ENCODE results near the gene PRKAB2.
"Not testable (repeated sequence)": the region's sequence is repeated elsewhere in the genome, so short reads cannot be mapped to it uniquely, and the experiment has no call there.

The PRKAB2 gene

DNA sequence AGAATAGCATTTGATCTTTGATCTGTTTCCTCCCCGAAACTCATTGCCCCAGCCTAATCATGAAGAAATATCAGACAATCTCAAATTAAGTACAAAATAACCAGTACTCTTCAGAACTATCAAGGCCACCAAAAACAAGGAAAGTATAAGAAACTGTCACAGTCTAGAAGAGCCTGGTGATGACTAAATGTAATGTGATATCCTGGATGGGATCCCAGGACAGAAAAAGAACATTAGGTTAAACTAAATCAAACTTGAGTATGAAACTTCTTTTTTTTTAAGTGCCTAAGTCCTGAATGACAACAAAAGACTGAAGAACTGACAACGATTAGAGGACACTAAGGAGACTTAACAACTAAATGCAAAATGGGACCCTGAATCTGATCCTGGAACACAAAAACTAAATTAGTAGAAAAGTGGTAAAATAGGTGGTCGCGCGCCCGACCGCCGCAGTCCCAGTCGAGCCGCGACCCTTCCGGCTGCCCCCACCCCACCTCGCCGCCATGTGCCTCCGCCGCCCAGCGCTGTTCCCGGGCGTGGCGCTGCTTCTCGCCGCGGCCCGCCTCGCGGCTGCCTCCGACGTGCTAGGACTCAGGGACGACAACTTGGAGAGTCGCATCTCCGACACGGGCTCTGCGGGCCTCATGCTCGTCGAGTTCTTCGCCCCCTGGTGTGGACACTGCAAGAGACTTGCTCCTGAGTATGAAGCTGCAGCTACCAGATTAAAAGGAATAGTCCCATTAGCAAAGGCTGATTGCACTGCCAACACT is 5.5 kb upstream of the PRKAB2 start:
- DNase-seq, result peak in 2 of 10 donors; percentile 5 to 78
- intact Hi-C loops (cut with DNase I), result no loop called here

DNA sequence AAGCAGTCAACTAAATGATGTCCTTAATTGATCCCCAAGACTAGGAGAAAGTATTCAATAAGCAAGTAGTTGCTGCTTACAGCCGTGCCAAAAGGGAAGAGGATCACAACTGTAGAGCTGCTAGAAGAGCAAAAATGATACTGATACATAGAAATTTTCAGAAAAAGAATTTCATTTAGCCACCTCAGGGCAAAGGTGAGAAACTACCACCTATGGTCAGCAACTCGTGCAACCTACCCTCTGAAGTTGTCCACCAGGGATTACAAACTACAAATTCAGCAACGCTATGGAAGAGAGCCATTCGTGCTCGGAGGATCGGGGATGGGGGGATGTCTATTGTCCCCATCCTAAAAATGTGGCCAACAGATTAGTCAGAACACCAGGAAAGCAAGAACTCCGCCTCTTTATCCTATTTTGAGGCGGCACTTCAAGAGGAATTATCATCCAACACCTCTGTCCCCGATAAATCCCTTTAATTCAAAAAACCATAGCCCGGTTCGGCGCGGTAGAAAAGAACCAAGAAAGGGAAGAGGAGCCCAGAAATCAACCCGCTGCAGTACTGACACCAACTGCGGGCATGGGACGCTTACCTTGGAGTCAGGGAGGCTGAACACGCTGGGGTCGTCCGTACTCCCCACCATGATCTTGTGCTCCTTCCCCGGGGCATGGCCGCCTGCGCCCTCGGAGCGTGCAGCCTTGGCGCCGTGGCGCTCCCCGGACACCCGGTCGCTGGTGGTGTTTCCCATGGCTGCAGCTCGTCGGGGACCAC is 687 bp downstream of the PRKAB2 start:
- DNase-seq, result peak in 1 of 10 donors; percentile 37
- intact Hi-C loops (cut with DNase I), result loop anchor here (1.0 kb wide), 1 partner anchor 71 kb away; the partner anchor contains the start of gene CHD1L

DNA sequence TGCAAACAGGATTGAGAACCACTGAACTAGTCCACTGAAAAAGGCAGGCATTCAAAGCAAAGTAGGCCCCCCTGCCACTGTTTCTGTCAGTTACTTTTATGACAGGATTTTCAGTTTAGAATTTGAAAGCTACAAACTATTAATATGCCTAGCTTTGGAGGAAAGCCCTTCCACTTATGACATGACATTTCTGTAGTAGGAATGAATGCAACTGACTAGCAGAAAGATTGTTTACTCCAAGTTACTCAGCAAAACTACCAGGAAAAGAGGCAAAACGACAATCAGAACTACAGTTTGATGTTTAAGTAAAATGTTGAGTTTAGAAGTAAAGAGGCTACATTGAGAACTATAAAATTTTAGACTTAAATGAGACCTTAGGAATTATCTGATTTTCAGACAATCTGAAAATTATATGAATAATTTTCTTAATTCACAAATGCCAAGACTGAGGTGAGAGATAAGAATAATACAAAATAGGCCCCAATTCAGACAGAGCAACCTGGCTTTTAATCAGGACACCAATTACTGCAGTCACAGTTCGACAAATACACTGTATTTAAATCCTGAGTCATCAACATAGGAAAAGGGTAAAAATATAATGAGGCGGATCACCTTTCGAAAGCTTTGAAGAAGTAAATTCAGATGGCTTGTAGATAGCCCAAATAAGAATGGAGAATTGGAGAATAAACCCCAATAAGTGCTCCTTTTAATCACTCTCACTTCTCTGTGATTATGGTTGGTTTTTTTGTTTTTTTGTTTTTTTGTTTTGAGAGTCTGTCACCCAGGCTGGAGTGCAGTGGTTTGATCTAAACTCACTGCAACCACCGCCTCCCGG is 2.2 kb downstream of the PRKAB2 start:
- intact Hi-C loops (cut with DNase I), result no loop called here
- DNase-seq, result no peak

DNA sequence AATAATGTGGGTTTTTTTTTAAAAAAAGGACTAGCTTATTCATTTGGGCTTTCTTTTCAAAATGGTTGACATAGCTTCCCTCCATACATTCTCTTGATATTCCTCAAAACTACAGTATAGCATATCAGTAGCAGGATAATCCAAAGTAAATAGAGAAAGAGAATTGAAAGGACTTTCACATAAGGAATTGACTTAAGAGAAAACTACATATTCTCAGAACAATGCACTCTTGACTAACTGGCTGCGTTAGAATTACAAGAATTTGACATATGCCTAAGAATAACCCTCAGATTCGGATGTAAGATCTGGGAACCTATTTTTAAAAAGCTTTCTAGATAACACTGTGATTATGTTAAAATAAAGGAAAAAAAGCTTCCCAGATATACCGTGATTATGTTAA is 3.1 kb downstream of the PRKAB2 start:
- no peak for DNase-seq
- intact Hi-C loops (cut with DNase I), result no loop called here

DNA sequence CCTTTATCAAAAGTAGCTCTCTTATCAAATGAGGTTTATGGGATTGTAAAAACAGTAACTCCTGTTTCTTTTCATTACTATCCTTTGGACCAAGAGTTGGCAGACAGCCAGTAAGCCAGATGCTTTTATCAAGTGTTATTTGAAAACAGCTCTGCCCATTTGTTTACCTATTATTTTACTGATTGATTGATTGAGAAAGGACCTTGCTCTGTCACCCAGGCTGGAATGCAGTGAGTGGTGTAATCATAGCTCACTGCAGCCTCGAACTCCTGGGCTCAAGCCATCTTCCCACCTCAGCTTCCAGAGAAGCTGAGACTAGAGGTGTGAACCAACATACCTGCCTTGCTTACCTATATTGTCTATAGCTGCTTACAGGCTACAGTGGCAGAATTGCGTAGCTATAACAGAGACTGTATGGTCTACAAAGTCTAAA is 3.6 kb downstream of the PRKAB2 start:
- intact Hi-C loops (cut with DNase I), result no loop called here
- DNase-seq, result no peak

DNA sequence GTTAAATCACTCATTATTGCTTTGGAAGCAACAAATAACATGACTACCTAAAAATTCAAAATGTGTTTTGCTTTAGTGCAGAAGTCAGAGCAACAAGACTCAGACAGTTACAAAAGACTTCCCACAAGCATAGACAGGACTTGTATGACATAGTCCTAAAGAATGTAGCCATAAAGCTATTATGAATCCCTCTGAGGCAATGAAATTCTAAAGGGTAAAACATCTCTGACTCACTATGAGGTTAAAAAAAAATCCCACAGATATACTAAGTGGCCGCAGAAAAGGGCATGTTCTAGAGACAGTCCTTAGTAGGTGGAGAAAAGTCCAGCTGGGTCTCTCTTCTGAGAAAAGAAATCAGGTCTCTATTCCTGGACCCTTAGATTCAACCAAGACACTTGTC is 4.9 kb downstream of the PRKAB2 start:
- intact Hi-C loops (cut with DNase I), result no loop called here
- DNase-seq, result no peak

DNA sequence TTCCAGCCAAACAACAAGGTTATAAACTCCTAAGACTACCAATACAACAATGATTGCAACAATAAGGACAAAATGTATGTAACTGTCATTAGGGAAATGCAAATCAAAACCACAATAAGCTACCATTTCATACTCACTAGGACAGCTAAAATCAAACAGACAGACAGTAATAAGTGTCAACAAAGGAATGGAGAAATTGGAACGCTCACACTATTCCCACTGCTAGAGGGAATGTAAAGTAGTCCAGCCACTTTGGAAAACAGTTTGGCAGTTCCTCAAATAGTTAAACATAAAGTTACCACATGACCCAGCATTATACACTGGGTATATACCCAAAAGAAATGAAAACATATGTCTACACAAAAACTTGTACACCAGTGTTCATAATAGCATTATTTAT is 9.3 kb downstream of the PRKAB2 start:
- intact Hi-C loops (cut with DNase I), result no loop called here
- no peak for DNase-seq

DNA sequence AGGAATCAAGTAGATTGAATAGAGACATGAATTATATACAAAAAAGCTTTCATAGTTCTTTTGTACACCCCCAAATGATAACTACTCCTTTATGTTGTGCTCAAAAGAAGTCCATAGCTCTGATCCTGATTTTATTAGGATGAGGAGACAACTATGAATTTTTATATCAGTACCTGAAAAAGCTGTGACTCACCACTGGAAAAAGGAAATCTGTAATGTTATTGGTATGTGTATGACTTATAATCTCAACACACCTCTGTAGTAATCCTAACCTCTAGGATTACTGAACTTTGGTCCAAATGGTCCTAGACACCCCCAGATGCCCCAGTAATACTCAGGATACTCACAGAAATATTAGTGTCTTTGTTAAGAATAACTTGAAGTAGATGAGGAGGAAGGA is 10.2 kb downstream of the PRKAB2 start:
- intact Hi-C loops (cut with DNase I), result no loop called here
- no peak for DNase-seq

DNA sequence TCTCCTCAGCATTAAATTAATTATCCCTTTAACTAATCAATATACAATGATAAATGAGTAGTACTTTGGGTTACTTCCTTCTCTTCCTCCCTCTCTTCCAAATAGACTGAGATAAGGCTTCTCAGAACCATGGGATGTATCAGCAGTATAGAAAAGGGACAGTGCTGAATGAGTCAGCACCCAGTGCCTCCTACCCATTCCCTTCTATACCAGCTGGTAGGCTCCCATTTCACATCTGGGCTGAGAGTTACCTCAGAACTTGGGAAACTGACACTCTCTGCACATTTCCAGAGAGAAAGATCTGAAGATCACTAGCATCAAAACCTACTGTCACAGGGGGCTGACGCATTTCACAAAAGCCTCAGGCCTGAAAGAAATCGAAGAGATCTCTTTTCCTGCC is 15.2 kb downstream of the PRKAB2 start:
- DNase-seq; intact Hi-C loops (cut with DNase I): not testable (repeated sequence)

DNA sequence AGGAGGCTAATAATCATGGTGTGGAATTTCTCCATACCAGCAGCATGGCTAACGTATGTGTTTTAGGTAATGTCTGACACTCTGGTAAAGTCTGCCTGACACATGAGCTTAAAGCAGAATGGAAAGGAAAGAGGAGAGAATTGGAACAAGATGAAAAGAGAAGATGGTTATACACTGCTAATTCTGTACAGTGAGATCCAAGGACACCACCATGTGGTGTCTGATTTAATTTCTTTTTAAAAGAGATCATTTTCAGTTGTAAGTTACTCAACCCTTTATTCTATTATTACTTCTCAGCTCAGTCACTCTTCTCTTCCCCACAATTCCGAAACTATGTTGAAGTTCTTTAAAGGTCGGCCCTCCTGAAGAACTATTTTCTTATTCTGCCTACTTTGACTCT is 15.6 kb downstream of the PRKAB2 start:
- no peak for DNase-seq
- intact Hi-C loops (cut with DNase I), result no loop called here

DNA sequence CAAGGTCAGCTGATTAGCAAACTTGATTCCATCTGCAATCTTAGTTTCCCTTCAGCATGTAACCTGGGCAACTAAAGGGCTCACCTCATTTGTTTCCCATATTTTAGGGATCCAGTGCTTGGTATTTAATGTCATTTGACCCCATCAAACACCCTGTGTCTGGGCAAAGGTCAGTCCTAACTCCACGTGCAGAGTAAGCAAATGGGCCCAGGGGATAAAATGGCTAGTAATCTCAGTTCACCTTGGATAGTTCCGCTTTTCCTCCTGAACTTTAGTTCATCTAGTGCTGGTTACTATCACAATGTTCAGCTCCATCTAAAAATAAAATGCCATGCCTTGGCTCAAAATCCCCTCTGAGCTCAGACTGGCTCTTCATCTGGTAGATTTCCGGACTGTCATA is 19.5 kb downstream of the PRKAB2 start:
- intact Hi-C loops (cut with DNase I), result no loop called here
- DNase-seq, result no peak

DNA sequence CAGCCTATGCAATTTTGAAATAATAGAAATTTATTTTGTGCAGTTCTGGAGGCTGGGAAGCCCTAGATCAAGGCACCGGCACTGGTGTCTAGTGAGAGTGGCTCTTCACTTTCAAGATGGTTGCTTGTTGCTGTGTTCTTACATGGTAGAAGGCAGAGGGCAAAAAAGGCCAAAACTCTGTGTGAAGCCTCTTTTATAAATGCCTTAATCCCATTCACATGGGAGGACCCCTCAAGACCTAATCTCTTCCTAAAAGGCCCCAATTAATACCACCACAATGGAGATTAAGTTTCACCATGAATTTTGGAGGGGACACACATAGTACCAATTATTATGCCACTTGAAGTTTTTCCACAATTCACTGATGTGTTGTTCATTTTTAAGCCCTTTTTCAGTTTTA is 21.0 kb downstream of the PRKAB2 start:
- intact Hi-C loops (cut with DNase I), result no loop called here
- no peak for DNase-seq

DNA sequence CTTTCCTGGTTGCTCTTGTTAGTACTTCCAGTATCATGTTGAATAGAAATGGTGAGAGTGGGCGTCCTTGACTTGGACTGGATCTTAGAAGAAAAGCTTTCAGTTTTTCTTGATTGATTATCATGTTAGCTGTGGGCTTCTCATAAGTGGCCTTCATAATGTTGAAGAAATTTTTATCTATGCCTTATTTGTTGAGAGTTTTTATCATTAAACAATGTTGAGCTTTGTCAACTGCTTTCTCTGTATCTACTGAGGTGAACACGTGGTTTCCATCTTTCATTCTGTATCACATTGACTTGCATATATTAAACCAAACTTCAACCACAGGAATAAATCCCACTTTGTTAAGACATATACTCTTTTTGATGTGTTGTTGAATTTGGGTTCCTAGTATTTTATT is 29.4 kb downstream of the PRKAB2 start:
- intact Hi-C loops (cut with DNase I), result no loop called here
- no peak for DNase-seq

DNA sequence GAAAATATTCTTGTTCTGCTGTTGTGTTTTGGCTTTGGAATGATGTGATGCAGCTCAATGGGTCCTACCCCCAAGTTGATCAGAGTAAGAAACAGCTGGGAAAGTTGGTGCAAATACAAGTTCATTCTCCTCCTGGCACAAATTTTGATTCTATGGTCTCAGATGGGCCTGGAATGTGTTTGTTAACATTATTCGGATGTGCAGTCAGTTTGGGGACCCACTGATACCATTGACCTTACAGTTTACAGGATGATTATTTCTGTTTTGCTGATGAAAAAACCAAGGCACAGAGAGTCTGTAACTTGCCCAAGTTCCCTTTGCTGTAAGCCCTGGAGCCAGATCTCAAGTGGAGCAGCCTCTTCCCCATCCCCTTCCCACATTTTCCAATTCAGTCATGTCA is 41.5 kb downstream of the PRKAB2 start:
- DNase-seq, result not testable (repeated sequence)

DNA sequence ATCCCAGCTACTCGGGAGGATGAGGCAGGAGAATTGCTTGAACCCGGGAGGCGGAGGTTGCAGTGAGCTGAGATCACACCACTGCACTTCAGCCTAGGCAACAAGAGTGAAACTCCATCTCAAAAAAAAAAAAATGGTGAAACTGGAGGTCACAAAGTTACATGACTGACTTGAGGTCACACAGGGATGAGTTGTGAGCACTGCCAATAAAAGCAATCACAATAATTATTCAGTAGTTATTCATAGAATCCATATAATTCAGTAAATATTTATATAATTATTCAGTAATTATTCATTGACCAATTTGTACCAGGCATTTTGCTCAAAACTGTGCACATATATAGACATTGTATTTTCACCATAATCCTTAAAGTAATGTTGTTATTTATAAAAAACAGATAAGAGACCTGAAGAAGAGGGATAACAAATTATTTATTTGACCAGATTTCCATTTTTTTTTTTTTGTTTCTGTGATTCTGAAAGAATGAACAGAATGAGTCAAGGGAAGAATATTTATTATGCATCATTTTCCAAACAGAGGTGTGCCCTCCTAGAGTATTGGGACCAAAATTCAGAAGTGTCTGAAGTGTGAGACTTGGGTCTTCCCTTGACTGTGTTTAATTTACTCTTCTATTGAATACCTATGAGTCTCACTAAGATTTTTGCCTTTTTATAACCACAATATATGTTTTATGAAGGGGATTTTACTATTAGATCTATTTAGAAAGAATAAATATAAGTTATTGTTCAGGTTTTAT is 43.0 kb downstream of the PRKAB2 start:
- intact Hi-C loops (cut with DNase I), result no loop called here
- DNase-seq, result no peak

More for the DNA sequence above, 41.5 kb downstream of the PRKAB2 start:
- intact Hi-C loops (cut with DNase I), result not testable (repeated sequence)

DNA sequence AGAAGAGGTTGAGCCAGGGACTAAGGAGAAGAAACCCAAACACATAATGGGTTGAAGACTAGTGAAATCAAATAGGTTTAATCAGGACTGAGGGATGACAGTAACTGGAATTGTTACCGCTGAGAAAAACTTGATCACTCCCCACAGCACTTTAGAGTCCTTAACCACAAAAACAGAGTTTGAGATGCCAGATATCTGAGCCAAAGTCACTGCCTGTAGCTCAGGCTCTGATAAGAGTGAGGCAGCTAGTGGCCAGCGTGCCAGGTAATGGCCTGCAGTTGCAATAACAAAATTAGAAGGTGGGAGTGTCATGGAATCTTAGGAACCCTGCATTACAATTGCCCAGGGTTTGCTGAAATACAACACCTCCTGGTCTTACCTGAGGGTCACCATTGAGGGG is 48.0 kb downstream of the PRKAB2 start:
- no peak for DNase-seq
- intact Hi-C loops (cut with DNase I), result no loop called here

DNA sequence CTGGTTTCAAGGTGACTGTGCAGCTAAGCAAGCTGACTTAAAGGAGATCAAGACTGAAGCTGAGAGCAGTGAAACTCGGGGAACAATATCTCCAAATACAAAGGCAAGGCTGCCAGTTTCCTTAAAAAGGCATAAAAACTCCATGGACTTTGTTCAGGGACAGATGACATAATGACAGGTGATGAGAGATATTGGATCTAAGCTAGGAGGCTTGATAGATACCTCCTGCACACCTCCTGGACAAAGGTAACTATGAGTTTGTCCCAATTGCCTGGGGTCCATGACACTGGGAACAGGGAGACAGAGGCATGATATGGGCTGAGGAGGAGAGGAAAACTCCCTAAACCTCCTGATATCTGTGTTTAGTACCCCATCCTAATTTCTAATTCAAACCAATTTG is 55.2 kb downstream of the PRKAB2 start:
- DNase-seq, result no peak
- intact Hi-C loops (cut with DNase I), result no loop called here

DNA sequence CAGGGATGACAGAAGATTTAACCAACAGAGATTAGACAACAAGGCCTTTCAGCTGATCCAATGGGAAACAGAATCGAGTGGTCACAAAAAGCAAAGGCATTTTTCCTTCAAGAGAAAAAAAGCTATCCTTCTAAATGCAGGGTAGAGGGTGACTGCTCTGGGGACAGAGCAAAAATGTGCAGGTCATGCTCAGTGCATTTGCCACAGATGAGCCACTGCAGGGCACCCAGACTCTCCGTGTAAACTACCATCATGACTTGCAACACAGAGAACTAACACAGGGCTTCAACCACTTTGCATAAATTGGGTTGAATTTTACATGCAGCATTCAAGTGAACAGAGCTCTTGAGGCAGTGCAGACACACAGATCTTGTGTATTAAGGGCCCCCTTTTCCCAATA is 56.8 kb downstream of the PRKAB2 start:
- intact Hi-C loops (cut with DNase I), result no loop called here
- DNase-seq, result no peak

DNA sequence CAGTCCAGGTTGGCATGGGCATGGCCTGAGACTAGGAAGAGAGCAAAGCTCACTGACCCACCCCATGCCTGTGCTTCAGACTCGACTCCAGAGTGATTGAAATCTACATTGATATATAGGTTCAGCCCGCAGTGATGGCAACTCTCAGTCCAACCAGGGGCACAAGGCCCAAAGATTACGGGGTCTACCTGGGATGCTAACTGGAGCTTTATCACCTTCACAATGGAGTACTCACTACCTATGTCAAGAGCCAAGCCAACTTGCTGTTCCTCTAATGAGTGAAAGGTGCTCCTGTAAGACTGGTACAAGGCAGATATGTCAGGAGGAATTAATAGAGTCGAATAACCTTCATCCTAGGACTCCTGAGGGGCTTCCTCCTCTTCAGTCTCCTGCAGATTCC is 57.2 kb downstream of the PRKAB2 start:
- intact Hi-C loops (cut with DNase I); DNase-seq: not testable (repeated sequence)

DNA sequence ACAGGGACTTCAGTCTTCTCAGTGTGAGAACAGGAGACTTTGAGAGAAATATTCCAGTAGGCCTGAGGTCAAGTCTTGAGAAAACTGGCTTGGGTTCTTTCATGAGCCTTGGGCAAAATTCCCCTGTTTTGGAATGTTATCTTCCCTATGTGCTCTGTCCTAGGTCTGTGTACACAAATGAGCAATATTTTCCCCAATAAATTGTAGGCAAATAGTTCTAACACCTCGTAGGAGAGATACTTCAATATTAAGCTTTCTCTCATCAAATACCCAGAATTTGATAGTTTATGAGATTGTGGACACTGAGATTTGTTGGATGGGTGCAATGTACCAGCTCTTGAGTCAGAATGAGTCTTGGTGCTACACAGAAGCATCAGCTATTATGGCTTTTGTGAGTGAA is 57.9 kb downstream of the PRKAB2 start:
- intact Hi-C loops (cut with DNase I); DNase-seq: not testable (repeated sequence)

Measured in posterior cingulate gyrus (tissue), 11 donors.